Chondrocyte (in vitro differentiated cells): ENCODE results near the gene DENND1B. TPM values are rescaled to one million over a fixed set of nuclear protein-coding genes. Genes with fewer than 3 reads are reported as not detected.

Experiments used
- DNase-seq: peaks from one replicate; pipeline ENCODE4 v3.0.0; 2021; ENCODE audit warnings: mixed read lengths, low spot score
- H3K27ac Mint-ChIP-seq: one replicate; pipeline ENCODE4 v1.8.0; 2021; ENCODE audit warnings: mild to moderate bottlenecking, moderate library complexity, mixed read lengths; ENCODE audit not compliant: unreplicated experiment
- H3K27me3 Mint-ChIP-seq: 2 replicates; pipeline ENCODE4 v1.8.0; 2021; ENCODE audit warnings: low read depth, mixed read lengths
- H3K36me3 Mint-ChIP-seq: 2 replicates; pipeline ENCODE4 v1.8.0; 2021; ENCODE audit warnings: low read depth, mixed read lengths
- H3K4me1 Mint-ChIP-seq: 2 replicates; pipeline ENCODE4 v1.8.0; 2021; ENCODE audit warnings: low read depth, mild to moderate bottlenecking, mixed read lengths
- H3K4me3 Mint-ChIP-seq: one replicate; pipeline ENCODE4 v1.8.0; 2021; ENCODE audit warnings: mild to moderate bottlenecking, moderate library complexity, mixed read lengths; ENCODE audit not compliant: unreplicated experiment
- H3K9me3 Mint-ChIP-seq: 2 replicates; pipeline ENCODE4 v1.8.0; 2021; ENCODE audit warnings: low read depth, mixed read lengths
- CTCF ChIP-seq: fragments of 200-600 bp; sonication (generic); IDR thresholded peaks from 2 replicates; pipeline ENCODE4 v1.5.0; 2021; ENCODE audit warnings: antibody characterized with exemption, mild to moderate bottlenecking, moderate library complexity
- total RNA-seq: library from RNA; stranded (reverse); gene quantifications from 3 replicates; pipeline ENCODE4 v1.2.1, GENCODE V29; 2021

The DENND1B gene
- total RNA-seq, 1 donor from 2014 or later = 10.9 TPM

- peaks cover 2% of the 10 kb centered on the region for H3K36me3 Mint-ChIP-seq
- H3K4me3 Mint-ChIP-seq = no peak overlapping the region
- H3K4me1 Mint-ChIP-seq = no peaks in the 10 kb centered on the region
- DNase-seq = no peak
- H3K27me3 Mint-ChIP-seq = no peaks in the 10 kb centered on the region
- no peak overlapping the region for H3K27ac Mint-ChIP-seq
- no peaks in the 10 kb centered on the region for H3K9me3 Mint-ChIP-seq
- no peak for TF ChIP-seq CTCF
These were observed 175.5 kb downstream of the DENND1B start for GRCh38 chr1:197599789-197600188.

GRCh38 chr1:197598935-197599334 is 176.3 kb downstream of the DENND1B start:
- Mint-ChIP-seq H3K27ac (no peak overlapping the region), H3K9me3 (no peaks in the 10 kb centered on the region), H3K4me3 (no peak overlapping the region), H3K27me3 (no peaks in the 10 kb centered on the region), H3K4me1 (no peaks in the 10 kb centered on the region), H3K36me3 (peaks cover 2% of the 10 kb centered on the region)
- no peak for DNase-seq
- TF ChIP-seq CTCF = no peak

- no peak for DNase-seq
- no peaks in the 10 kb centered on the region for H3K9me3 Mint-ChIP-seq
- H3K4me3 Mint-ChIP-seq = no peak overlapping the region
- peaks cover 6% of the 10 kb centered on the region for H3K36me3 Mint-ChIP-seq
- TF ChIP-seq CTCF = no peak
- H3K27ac Mint-ChIP-seq = no peak overlapping the region
- no peaks in the 10 kb centered on the region for H3K4me1 Mint-ChIP-seq
- H3K27me3 Mint-ChIP-seq = no peaks in the 10 kb centered on the region
These were observed 179.9 kb downstream of the DENND1B start for GRCh38 chr1:197595304-197595904.

- Mint-ChIP-seq H3K27ac (no peak overlapping the region), H3K9me3 (peaks cover 2% of the 10 kb centered on the region), H3K27me3 (no peaks in the 10 kb centered on the region), H3K36me3 (peaks cover 8% of the 10 kb centered on the region), H3K4me3 (no peak overlapping the region), H3K4me1 (no peaks in the 10 kb centered on the region)
- DNase-seq = no peak
- TF ChIP-seq CTCF = no peak
These were observed 184.6 kb downstream of the DENND1B start for GRCh38 chr1:197590687-197591086.

- no peaks in the 10 kb centered on the region for H3K4me1 Mint-ChIP-seq
- no peak overlapping the region for H3K4me3 Mint-ChIP-seq
- no peak for DNase-seq
- TF ChIP-seq CTCF = no peak
- H3K36me3 Mint-ChIP-seq = peaks cover 8% of the 10 kb centered on the region
- H3K9me3 Mint-ChIP-seq = peaks cover 2% of the 10 kb centered on the region
- no peak overlapping the region for H3K27ac Mint-ChIP-seq
- H3K27me3 Mint-ChIP-seq = no peaks in the 10 kb centered on the region
These were observed 189.5 kb downstream of the DENND1B start for GRCh38 chr1:197585809-197586208.
